Amygdala (tissue), 56 donors: ENCODE measurements around the gene ZNRF3.
"Not testable (repeated sequence)": the region's sequence is repeated elsewhere in the genome, so short reads cannot be mapped to it uniquely, and the experiment has no call there.

Experiments
- DNase-seq, 56 donors: peaks; one replicate each; lab custom pipeline; 2025; lab: John Stamatoyannopoulos, UW

Gene ZNRF3

GRCh38 chr22:29000641-29001040, 117.3 kb downstream of the ZNRF3 start:
- DNase-seq, result no peak

DNA sequence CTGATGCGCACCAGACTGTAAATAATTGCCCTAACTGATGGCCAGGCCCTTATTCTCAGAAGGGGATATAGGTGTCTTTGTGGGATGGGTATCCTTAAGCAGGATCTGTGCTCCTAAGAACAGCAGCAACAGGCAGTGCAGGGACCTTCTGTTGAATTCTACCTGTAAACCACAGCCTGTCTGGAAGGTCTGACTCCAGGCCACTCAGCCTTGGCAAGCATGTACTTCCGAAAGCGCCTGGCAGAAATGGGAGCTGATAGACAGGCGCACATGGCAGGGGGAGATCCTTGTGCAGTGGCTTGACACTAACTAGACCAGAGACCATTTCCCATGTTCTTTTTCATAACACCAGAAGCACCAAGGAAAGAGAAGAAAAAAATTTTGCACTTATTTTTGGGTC, 119.2 kb downstream of the ZNRF3 start:
- DNase-seq, result no peak

DNA sequence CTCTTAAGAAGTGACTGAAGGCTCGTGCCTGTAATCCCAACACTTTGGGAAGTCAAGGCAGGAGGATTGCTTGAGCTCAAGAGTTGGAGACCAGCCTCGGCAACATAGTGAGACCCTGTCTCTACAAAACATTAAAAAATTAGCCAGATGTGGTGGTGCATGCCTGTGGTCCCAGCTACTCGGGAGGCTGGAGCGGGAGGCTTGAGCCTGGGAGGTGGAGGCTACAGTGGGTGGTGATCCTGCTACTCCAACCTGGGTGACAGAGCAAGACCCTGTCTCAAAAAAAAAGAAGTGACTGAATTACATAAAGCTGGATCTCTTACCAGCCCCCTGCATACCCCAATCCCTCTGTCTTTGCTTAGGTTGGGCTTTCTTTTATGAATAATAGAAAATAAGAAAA, 120.2 kb downstream of the ZNRF3 start:
- DNase-seq, result no peak

- peak in 1 of 56 donors; percentile 4 for DNase-seq
Measured at GRCh38 chr22:29003975-29004646, 120.7 kb downstream of the ZNRF3 start.

DNA sequence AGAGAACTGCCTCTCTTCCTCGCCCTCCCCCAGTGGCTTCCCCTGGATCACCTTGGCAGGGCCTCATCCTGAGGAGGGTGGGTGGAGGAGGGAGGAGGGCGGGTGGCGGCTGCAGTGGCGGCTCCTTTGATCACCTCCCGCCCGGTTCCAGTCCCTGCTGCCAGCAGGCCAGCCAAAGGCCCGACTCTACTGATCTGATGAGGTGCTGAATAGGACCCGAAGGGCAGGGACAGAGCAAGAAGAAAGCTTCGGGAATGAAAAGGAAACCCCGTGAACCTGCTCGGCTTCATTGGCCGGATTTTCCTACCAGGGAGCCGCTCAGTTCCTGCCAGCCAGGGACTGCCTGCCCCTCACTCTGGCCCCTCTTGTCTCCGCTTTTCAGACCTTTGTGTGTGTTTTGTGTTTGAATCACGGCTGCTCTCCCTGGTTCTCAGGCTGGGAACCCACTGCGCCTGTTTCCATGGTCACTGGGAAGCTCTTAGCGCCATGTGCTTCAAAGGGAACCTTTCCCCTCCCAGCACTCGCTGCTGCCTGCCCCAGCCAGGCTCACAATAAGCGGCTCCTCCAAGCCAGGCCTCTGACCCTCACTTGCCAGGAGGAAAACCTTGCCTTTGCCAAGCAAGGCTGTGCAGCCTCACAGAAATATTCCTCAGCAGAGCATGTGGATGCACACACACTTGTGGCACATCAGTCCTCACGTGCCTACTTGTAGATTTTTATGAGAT, 121.4 kb downstream of the ZNRF3 start:
- peak in 50 of 56 donors; percentile 24 to 84 (median 61) for DNase-seq

- DNase-seq, result not testable (repeated sequence)
Measured at GRCh38 chr22:29005754-29006153, 122.4 kb downstream of the ZNRF3 start.

DNA sequence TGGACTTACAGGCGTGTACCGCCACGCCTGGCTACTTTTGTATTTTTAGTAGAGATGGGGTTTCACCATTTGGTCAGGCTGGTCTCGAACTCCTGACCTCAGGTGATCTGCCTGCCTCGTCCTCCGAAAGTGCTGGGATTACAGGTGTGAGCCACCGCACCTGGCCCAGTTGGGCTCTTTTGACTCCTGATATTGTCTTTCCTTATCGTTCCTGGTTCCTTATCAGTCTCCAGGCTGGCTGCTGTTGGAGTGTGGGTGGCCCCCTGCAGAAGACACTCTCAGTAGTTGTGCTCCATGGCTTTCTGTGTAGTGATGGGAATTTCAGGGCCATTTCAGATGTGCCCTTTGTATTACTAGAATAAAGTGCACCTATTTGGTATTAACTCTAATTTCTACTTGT, 123.0 kb downstream of the ZNRF3 start:
- DNase-seq, result no peak

DNA sequence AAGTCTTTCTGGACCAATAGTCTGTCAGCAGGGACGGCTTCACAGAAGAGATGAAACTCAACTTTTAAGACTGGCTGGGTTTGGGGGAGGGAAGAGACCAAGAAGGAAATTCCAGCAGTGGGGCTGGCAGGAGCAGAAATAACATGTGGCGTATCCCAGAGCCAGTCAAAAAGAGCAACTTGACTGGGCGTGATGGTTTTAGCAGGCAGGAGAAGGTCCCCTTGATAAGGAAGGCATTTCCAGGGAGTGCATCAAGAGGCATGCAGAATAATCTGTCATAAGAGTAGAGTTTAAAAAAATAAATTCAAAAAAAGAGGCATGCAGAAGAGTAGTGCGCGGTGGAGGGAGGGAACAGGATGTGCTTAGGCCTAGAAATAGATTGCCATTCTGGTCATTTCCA, 125.8 kb downstream of the ZNRF3 start:
- no peak for DNase-seq

- peak in 41 of 56 donors; percentile 7 to 87 (median 48) for DNase-seq
Measured at GRCh38 chr22:29011240-29012100, 128.1 kb downstream of the ZNRF3 start.

DNA sequence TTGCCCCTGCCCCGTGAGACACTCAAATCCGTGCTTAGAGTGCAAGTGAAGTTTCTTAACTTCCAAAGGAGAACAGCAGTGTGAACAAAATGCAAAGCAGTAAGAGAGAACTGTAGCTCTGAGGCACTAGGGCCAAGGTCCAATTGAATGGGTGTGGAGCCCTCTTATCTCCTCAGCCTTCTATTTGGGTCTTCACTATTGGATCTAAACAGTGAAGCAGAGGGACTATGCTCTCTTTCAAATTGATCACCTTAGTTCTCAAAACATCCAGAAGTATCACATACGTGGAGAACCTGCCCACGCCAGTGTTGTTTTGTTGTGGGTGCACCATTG, 128.7 kb downstream of the ZNRF3 start:
- DNase-seq, result no peak

GRCh38 chr22:29012952-29013351, 129.6 kb downstream of the ZNRF3 start:
- no peak for DNase-seq

DNA sequence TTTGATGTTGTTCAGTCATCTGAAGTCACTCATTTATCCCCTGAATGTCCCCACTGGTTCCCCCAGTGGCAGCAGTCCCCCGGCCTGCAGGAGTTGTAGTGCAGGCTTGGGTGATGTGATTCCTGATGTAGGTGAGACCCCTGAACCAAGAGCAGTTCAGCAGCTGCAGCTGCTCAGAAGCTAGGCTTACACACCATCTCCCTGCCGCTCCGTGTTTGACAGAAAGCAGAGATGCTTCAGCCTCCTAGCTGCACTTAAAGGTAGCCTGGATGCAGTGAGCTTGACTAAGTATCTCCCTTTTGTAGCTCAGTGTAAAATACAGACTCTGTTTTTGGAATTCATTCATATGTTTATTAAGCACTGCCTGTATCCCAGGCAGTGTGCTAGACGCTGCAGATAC, 130.9 kb downstream of the ZNRF3 start:
- DNase-seq, result no peak

DNA sequence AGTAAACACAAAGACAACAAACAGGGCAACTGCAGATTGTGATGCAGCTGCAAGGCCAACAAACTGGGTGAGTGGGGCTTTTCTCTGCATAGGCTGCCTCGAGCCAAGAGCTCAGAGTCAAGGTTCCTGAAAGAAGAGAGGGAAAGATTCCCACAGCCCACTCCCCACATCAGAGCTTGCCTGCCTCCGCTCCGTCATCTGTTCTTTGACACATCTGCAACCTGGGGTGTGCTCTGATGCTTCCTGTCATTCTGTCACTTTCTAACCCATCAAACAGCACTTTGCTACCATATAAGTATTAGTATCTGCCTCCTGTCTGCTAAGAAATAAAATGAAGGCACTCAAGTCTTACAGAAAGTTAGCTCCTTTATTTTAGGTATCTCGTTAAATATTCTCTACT, 131.4 kb downstream of the ZNRF3 start:
- no peak for DNase-seq

- no peak for DNase-seq
Measured at GRCh38 chr22:29016067-29016938, 132.9 kb downstream of the ZNRF3 start.

DNA sequence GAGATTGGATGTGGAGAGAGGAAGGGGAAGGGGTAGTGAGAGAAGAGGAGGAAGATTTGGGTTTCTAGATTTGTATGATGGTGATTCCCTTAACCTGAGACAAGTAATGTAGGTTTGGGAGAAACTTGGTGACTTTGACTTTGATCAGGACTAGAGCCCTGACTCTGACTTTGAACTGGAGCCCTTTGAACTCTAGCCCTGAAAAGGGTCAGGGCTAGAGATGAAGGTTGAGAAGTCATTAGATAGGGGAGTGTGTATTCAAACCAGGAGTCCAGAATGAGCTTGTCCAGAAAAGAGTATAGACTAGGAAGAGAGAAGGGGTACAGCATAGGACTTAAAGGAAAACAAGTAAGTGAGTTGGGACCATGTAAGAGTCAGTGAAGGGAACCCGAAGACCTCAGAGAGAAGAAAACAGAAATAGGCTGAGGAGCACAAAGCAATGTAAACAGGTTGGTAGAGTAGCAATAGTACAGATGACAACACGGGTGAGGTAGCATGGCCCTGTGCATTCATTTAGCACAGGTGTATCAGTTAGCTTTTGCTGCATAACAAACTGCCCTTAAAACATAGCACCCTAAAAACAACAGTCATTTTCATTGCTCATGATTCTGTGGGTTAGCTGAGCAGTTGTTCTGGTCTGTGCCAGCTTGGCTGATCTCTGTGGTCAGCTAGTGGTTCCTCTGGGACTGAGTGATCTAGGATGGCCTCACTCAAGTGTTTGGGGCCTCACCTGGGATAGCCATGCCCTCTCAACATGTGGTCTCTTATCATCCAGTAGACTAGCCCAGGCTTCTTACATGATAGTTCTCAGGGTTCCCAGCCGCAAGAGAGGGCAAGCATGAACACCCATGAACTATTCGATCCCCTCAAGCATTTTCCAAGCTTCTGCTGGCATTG, 135.2 kb downstream of the ZNRF3 start:
- no peak for DNase-seq

GRCh38 chr22:29022101-29022817, 138.9 kb downstream of the ZNRF3 start:
- no peak for DNase-seq

- no peak for DNase-seq
Measured at GRCh38 chr22:29023172-29023796, 139.9 kb downstream of the ZNRF3 start.

DNA sequence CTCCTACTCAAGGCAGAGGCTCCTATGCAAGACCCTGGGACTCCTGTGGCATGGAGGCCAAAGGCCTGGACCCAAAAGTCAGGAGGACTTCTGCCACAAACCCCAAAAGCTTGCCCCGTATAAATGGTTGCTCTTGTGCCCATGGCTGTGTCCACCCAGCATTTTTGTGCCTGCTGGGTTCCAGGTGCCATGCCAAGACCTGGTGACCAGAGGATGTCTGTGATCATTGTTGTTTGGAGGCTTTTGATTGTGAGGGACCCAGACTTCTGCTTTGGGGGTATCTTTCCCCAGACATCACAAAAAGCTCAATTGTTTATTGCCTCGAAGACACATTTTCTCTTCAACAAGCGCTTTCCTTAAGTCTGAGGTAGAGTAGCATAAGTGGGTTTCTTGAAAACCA, 143.2 kb downstream of the ZNRF3 start:
- no peak for DNase-seq
